CD4-positive, alpha-beta T cell treated with Interleukin-4 for 1 hour (primary cell): ENCODE measurements around the gene VWC2L.

Experiments used
- DNase-seq, 2 donors: peaks; one replicate each; pipeline ENCODE4 v3.0.0-alpha.2; 2020 to 2022

Gene VWC2L

GRCh38 chr2:214471382-214471781, 60.5 kb downstream of the VWC2L start:
- no peak for DNase-seq

GRCh38 chr2:214471990-214472389, 61.1 kb downstream of the VWC2L start:
- no peak for DNase-seq

GRCh38 chr2:214477305-214477704, 66.5 kb downstream of the VWC2L start:
- no peak for DNase-seq

GRCh38 chr2:214481204-214481603, 70.3 kb downstream of the VWC2L start:
- no peak for DNase-seq

- DNase-seq: no peak
These were observed 71.9 kb downstream of the VWC2L start for GRCh38 chr2:214482728-214483127.

GRCh38 chr2:214484239-214484638, 73.4 kb downstream of the VWC2L start:
- no peak for DNase-seq

- DNase-seq: no peak
These were observed 73.8 kb downstream of the VWC2L start for GRCh38 chr2:214484701-214485100.

GRCh38 chr2:214489181-214489580, 78.3 kb downstream of the VWC2L start:
- DNase-seq: no peak

- DNase-seq: no peak
These were observed 78.8 kb downstream of the VWC2L start for GRCh38 chr2:214489702-214490101.

- no peak for DNase-seq
These were observed 81.3 kb downstream of the VWC2L start for GRCh38 chr2:214492152-214492551.

- no peak for DNase-seq
These were observed 81.8 kb downstream of the VWC2L start for GRCh38 chr2:214492608-214493007.

- DNase-seq: no peak
These were observed 86.6 kb downstream of the VWC2L start for GRCh38 chr2:214497489-214497888.

GRCh38 chr2:214503568-214503967, 92.7 kb downstream of the VWC2L start:
- DNase-seq: no peak

GRCh38 chr2:214504599-214505376, 93.9 kb downstream of the VWC2L start:
- no peak for DNase-seq

- DNase-seq: no peak
These were observed 96.2 kb downstream of the VWC2L start for GRCh38 chr2:214507032-214507431.

GRCh38 chr2:214514704-214515103, 103.8 kb downstream of the VWC2L start:
- no peak for DNase-seq

- no peak for DNase-seq
These were observed 104.3 kb downstream of the VWC2L start for GRCh38 chr2:214515111-214515510.

- no peak for DNase-seq
These were observed 108.5 kb downstream of the VWC2L start for GRCh38 chr2:214519258-214519818.

- DNase-seq: no peak
These were observed 118.2 kb downstream of the VWC2L start for GRCh38 chr2:214529021-214529420.

GRCh38 chr2:214529514-214529913, 118.7 kb downstream of the VWC2L start:
- no peak for DNase-seq

GRCh38 chr2:214533541-214533940, 122.7 kb downstream of the VWC2L start:
- no peak for DNase-seq

- DNase-seq: no peak
These were observed 125.8 kb downstream of the VWC2L start for GRCh38 chr2:214536625-214537024.

- DNase-seq: no peak
These were observed 127.1 kb downstream of the VWC2L start for GRCh38 chr2:214537929-214538328.

- DNase-seq: no peak
These were observed 131.4 kb downstream of the VWC2L start for GRCh38 chr2:214542295-214542694.

- DNase-seq: no peak
These were observed 132.0 kb downstream of the VWC2L start for GRCh38 chr2:214542866-214543265.
